ENCODE results near the gene FA2H. TPM values are rescaled to one million over a fixed set of nuclear protein-coding genes. Genes with fewer than 3 reads are reported as not detected.

Gene FA2H
- total RNA-seq: not detected in 2 replicates

DNA sequence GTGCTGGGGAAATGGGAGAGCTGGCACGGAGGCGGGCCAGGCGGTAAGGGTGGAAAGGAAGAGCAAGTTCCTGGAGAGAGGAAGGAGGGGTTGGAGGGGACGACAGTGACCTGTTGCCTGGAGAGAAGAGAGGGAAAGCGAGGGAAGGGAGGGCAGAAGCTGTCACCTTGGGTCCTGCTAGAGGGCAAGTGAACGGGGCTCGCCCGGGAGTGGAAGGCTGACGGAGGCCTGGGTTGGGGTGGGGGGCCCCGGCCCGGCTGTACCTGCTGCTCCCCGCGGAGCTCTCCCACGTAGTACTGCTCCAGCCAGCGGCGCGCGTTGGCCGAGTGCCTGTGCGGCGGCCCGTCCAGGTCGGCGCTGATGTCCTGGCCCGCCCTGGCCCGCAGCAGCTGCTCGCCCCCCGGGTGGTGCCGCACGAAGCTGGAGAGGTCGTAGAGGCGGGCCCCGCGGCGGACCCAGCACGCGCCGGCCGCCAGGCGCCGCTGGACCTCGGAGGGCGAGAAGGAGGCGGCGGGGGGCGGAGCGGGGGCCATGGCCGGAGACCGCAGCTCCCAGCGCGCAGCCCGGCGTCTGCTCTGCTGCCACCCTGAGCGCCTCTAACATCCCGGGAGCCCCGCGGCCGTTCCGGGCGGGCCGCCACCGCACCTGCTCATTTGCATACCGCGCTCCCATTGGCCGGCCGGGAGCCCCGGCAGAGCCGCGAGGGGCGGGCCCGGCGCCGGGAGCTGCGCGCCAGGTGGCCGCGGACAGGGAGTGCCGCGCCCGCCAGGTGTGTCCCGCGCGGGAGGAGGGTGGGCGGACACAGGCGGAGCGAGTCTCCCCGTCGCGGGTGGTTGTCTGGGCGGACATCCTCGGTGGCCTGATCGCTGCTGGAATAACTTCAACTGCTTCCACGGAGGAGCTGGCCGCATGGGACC, at the start of gene FA2H:
FA2H (minus strand) TSS at position 598 of the 917 bp plus-strand sequence; CDS start at position 533, 65 bp downstream.

GRCh38 chr16:74700438-74701225, 74.0 kb downstream of the FA2H start, which contains the start of gene MLKL:
TSS of gene MLKL (minus strand) at chr16:74700862. CDS start at chr16:74695757, 5,105 bp downstream.

DNA sequence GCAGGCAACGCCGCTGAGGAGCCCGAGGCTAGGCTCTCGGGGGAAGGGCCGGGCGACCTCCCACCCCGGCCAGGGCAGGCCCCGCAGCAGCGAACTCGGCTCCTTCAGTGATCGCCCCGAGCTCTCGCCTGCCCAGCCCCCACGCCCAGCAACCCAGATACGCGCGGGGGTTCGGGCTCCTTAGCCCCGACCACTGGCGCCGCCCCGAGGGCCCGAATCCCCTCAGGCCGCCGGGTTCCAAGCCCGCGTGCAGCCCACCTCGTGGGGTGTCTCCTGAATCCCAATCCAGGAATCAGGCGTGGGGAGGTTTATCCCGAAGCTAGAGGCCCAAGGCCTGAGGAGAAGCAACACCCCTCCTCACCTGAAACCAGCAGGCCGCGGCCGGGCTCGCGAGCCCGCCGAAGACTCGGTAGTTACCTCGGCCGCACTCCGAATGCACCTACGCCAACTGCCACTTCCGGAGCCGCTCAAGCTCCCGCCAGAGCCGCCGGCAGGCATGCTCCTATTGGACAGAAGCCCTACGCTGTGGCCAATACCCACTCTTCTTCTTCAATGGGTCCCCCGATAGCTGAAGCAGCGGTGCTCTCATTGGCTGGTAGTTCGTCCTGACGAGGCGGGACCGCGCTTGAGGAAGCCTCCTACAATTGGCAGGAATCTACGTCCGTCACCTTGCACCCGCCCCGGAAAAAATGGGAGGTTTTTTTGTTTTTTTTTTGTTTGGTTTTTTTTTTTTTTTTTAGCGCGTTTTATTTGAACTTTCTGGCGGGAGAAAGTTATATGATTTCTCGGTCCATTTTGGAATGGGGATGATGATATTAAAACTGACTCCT, 108.0 kb downstream of the FA2H start, which contains the start of gene RFWD3:
RFWD3 (minus strand) TSS at position 453 of the 830 bp plus-strand sequence. CDS start 5,428 bp downstream, outside the sequence.

Other genes starting within 250 kb of the FA2H start
- 356 and 369 TPM in 2 replicates for gene GLG1, start 167.7 kb downstream of the FA2H start, total RNA-seq
- 14.1 and 15.5 TPM in 2 replicates for gene RFWD3, start 107.9 kb downstream of the FA2H start, total RNA-seq
- gene MLKL, start 74.0 kb downstream of the FA2H start, total RNA-seq: 9.8 and 14.6 TPM in 2 replicates
- 17.9 and 20.7 TPM in 2 replicates for gene WDR59, start 210.3 kb upstream of the FA2H start, total RNA-seq
- 11.7 and 20.9 TPM in 2 replicates for gene ZNRF1, start 224.2 kb upstream of the FA2H start, total RNA-seq